K562 (cell line): ENCODE results near the gene TMCO4. TPM values are rescaled to one million over a fixed set of nuclear protein-coding genes. Genes with fewer than 3 reads are reported as not detected.
A peak's percentile ranks its signal among the peaks of the same experiment; 100 is the strongest.

Experiments
- ATF7 ChIP-seq: fragments of 450-650 bp; IDR thresholded peaks from 2 replicates; pipeline ENCODE4 v1.7.1; 2014; ENCODE audit warnings: mild to moderate bottlenecking, moderate library complexity
- CAMTA2 ChIP-seq: fragments of 250-450 bp; sonication (Bioruptor Pico); conservative IDR thresholded peaks from 2 replicates; pipeline ENCODE4 v1.5.1; 2022
- CBX1 ChIP-seq: sonication (generic); IDR thresholded peaks from 2 replicates; pipeline ENCODE4 v1.6.1; 2016; ENCODE audit warnings: antibody characterized with exemption, low read depth, mild to moderate bottlenecking
- CBX3 ChIP-seq, 2 experiments: IDR thresholded peaks; 1 replicate in 1 of 2; 2 replicates in 1 of 2; pipeline ENCODE4 v1.6.1; 2012; ENCODE audit warnings: inconsistent platforms in 2 of 2, low read length in 2 of 2, borderline replicate concordance in 1 of 2, control low read depth in 1 of 2
- CEBPB ChIP-seq: fragments of 450-650 bp; IDR thresholded peaks from 2 replicates; pipeline ENCODE4 v1.6.1; 2016; ENCODE audit warnings: missing genetic modification characterization, missing compliant biosample characterization
- CHD4 ChIP-seq: fragments of 200-600 bp; sonication (generic); IDR thresholded peaks from 3 replicates; pipeline ENCODE4 v1.6.1; 2012; ENCODE audit warnings: low read depth, mild to moderate bottlenecking, mixed read lengths, low read length, inconsistent platforms; ENCODE audit not compliant: insufficient read depth, insufficient replicate concordance, poor library complexity, severe bottlenecking
- ETV1 ChIP-seq: fragments of 450-650 bp; conservative IDR thresholded peaks from 2 replicates; pipeline ENCODE4 v1.6.1; 2016; ENCODE audit warnings: missing genetic modification characterization, control low read depth, low read depth, missing compliant biosample characterization
- JUNB ChIP-seq: fragments of 450-650 bp; formaldehyde crosslinking; conservative IDR thresholded peaks from 2 replicates; pipeline ENCODE4 v1.4.0; 2020; ENCODE audit warnings: mild to moderate bottlenecking
- MTA2 ChIP-seq: fragments of 450-650 bp; IDR thresholded peaks from 2 replicates; pipeline ENCODE4 v1.6.1; 2016; ENCODE audit warnings: low read depth
- MTF1 ChIP-seq: fragments of 250-450 bp; sonication (Bioruptor Pico); IDR thresholded peaks from 2 replicates; pipeline ENCODE4 v1.9.0; 2021; ENCODE audit warnings: moderate library complexity, mild to moderate bottlenecking, inconsistent platforms, borderline replicate concordance
- NELFE ChIP-seq: IDR thresholded peaks from 2 replicates; pipeline ENCODE4 v1.6.1; 2011; ENCODE audit warnings: mild to moderate bottlenecking; ENCODE audit not compliant: insufficient read depth, insufficient read length
- NFIC ChIP-seq: fragments of 450-650 bp; IDR thresholded peaks from 2 replicates; pipeline ENCODE4 v1.6.1; 2017; ENCODE audit warnings: mild to moderate bottlenecking, inconsistent platforms
- NR0B1 ChIP-seq: fragments of 450-650 bp; IDR thresholded peaks from one replicate; pipeline ENCODE4 v1.6.1; 2018; ENCODE audit warnings: mild to moderate bottlenecking, moderate library complexity; ENCODE audit not compliant: partially characterized antibody
- PML ChIP-seq: IDR thresholded peaks from 2 replicates; pipeline ENCODE4 v1.6.1; 2012; ENCODE audit warnings: low read length, inconsistent platforms
- SMARCA5 ChIP-seq: fragments of 450-650 bp; IDR thresholded peaks from 2 replicates; pipeline ENCODE4 v1.6.1; 2016
- SRSF1 ChIP-seq: fragments of 200-400 bp; formaldehyde crosslinking; IDR thresholded peaks from 2 replicates; pipeline ENCODE4 v1.6.1; 2017; ENCODE audit warnings: mild to moderate bottlenecking, low read depth, low read length, moderate library complexity
- TRIM24 ChIP-seq, 2 experiments: fragments of 450-650 bp; IDR thresholded peaks; 2 replicates each; pipeline ENCODE4 v1.6.1; 2016
- TRIM28 ChIP-seq: fragments of 450-650 bp; IDR thresholded peaks from 2 replicates; pipeline ENCODE4 v1.6.1; 2017
- XRCC4 ChIP-seq: IDR thresholded peaks from one replicate; pipeline ENCODE4 v1.6.1; 2011; ENCODE audit not compliant: insufficient read depth, insufficient read length; ENCODE audit errors: extremely low read depth
- ZBTB1 ChIP-seq: sonication (generic); formaldehyde crosslinking; IDR thresholded peaks from 2 replicates; pipeline ENCODE4 v1.8.1; 2023; ENCODE audit warnings: missing genetic modification reagents, low read depth, mild to moderate bottlenecking, borderline replicate concordance
- ZBTB12 ChIP-seq: fragments of 250-450 bp; sonication (Bioruptor Pico); IDR thresholded peaks from 2 replicates; pipeline ENCODE4 v1.4.0; 2020
- ZNF239 ChIP-seq: fragments of 250-450 bp; sonication (Bioruptor Pico); IDR thresholded peaks from 2 replicates; pipeline ENCODE4 v1.4.0; 2020; ENCODE audit warnings: mild to moderate bottlenecking
- ZNF316 ChIP-seq: fragments of 450-650 bp; IDR thresholded peaks from 2 replicates; pipeline ENCODE4 v1.6.1; 2016
- ZNF778 ChIP-seq: fragments of 450-650 bp; formaldehyde crosslinking; IDR thresholded peaks from 2 replicates; pipeline ENCODE4 v1.4.0; 2020; ENCODE audit warnings: mild to moderate bottlenecking, moderate library complexity
- polyA plus RNA-seq, 8 experiments: library from polyadenylated mRNA; depleted of rRNA in 4 of 8; stranded (reverse) in 5 of 8; unstranded in 3 of 8; fragments of >200 nt; fragmentation: Nextera tagmentation in 2 of 8; fragmentation: Illumina TruSeq in 1 of 8; extraction: Ambion mirVana in 2 of 8; extraction: Trizol in 1 of 8; gene quantifications; 2 replicates each; pipeline versions ENCODE4 v1.2.1 to v1.2.3, GENCODE V29; 2011 to 2014; ENCODE audit warnings: inconsistent platforms in 1 of 8, missing spikeins in 1 of 8
- total RNA-seq, 7 experiments: library from RNA; depleted of rRNA in 6 of 7; stranded (reverse); fragments of >200 nt in 6 of 7; fragmentation: Illumina TruSeq in 2 of 7; extraction: Trizol in 2 of 7; gene quantifications; 2 replicates each; pipeline versions ENCODE4 v1.2.1 to v1.2.3, GENCODE V29; 2011 to 2021; ENCODE audit warnings: low replicate concordance in 1 of 7
- TF ChIP-seq, protein P1 (sequence below), 2 experiments: fragments of 150-350 bp in 1 of 2; IDR thresholded peaks; 2 replicates each; pipeline ENCODE4 v1.6.1; 2012 to 2016; ENCODE audit warnings: low read depth in 2 of 2, low read length in 2 of 2, mild to moderate bottlenecking in 1 of 2, moderate library complexity in 1 of 2

The TMCO4 gene
- total and polyA plus RNA-seq, 9 of the 15 experiments (the other 6 are each of a cell fraction or from before 2014, with no cell fraction given), result 0.06 to 2.1 (median 1.2) TPM

DNA sequence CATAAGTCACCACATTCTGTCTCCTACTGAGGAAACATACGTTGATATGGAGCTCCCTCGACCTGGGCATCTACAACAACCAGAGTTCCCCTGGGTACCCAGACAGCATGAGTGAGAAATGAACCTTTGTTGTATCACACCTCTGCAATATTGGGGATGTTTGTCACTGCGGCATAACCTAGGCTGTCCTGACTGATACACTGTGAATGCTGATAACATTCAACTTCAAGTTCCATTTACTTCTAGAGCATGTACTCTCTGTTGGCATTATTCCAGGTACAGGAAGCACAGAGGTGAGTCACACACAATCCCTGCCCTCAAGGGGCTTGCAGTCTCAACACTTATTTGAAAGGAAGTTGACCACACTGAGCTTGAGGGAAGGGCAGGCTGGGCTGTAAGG lies 69.5 kb downstream of the TMCO4 start (continued):
- TF ChIP-seq NR0B1 (no peak), SRSF1 (no peak), XRCC4 (no peak), ATF7 (no peak), CBX3 (IDR thresholded peaks at IDR 0.05; ENCODE audit: borderline replicate concordance in 1 of 2, low read length in 2 of 2) (peak in 1 of 2 experiments; percentile 94; a peak in 2 of 3 replicates), JUNB (CRISPR knock-in tag) (no peak), CBX1 (peak; percentile 90; the same call in 1 of the 2 replicates), CHD4 (peak; percentile 72), ZBTB12 (CRISPR knock-in tag) (no peak), ZBTB1 (CRISPR knock-in tag) (no peak), NFIC (peak; percentile 43), MTA2 (no peak), TRIM24 (IDR thresholded peaks at IDR 0.05) (peak in 1 of 2 experiments; percentile 56; a peak in 1 of 4 replicates), NELFE (no peak), CAMTA2 (CRISPR knock-in tag) (no peak), TRIM28 (peak; percentile 91; the same call in 1 of the 2 replicates), PML (no peak), ETV1 (tag) (0 out of 2 replicates have a peak, but pooled peaks have one; percentile 13), SMARCA5 (0 out of 2 replicates have a peak, but pooled peaks have one; percentile 49), MTF1 (CRISPR knock-in tag) (no peak), ZNF316 (peak; percentile 63; the same call in 1 of the 2 replicates), ZNF239 (CRISPR knock-in tag) (no peak), ZNF778 (CRISPR knock-in tag) (no peak), CEBPB (tag) (no peak)
- TF ChIP-seq, protein P1, sequence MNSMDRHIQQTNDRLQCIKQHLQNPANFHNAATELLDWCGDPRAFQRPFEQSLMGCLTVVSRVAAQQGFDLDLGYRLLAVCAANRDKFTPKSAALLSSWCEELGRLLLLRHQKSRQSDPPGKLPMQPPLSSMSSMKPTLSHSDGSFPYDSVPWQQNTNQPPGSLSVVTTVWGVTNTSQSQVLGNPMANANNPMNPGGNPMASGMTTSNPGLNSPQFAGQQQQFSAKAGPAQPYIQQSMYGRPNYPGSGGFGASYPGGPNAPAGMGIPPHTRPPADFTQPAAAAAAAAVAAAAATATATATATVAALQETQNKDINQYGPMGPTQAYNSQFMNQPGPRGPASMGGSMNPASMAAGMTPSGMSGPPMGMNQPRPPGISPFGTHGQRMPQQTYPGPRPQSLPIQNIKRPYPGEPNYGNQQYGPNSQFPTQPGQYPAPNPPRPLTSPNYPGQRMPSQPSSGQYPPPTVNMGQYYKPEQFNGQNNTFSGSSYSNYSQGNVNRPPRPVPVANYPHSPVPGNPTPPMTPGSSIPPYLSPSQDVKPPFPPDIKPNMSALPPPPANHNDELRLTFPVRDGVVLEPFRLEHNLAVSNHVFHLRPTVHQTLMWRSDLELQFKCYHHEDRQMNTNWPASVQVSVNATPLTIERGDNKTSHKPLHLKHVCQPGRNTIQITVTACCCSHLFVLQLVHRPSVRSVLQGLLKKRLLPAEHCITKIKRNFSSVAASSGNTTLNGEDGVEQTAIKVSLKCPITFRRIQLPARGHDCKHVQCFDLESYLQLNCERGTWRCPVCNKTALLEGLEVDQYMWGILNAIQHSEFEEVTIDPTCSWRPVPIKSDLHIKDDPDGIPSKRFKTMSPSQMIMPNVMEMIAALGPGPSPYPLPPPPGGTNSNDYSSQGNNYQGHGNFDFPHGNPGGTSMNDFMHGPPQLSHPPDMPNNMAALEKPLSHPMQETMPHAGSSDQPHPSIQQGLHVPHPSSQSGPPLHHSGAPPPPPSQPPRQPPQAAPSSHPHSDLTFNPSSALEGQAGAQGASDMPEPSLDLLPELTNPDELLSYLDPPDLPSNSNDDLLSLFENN (IDR thresholded peaks at IDR 0.05; ENCODE audit: low read depth in 2 of 2, low read length in 2 of 2), result no peak
